HG02571 (cell line): ENCODE results near the gene DCBLD1.
"Not testable (repeated sequence)": the region's sequence is repeated elsewhere in the genome, so short reads cannot be mapped to it uniquely, and the experiment has no call there.

Source experiments
- ATAC-seq: cut with Tn5 transposase; IDR thresholded peaks from one replicate; pipeline ENCODE4 v1.9.1; 2021; ENCODE audit warnings: mild to moderate bottlenecking, moderate library complexity; ENCODE audit not compliant: unreplicated experiment

The DCBLD1 gene

GRCh38 chr6:117482240-117483003 is at the start of gene DCBLD1:
TSS of gene DCBLD1 (plus strand) at chr6:117482674. CDS start at chr6:117482782, 108 bp downstream.
- peak; percentile 81 for ATAC-seq

GRCh38 chr6:117440706-117441525 is 41.6 kb upstream of the DCBLD1 start:
- no peak for ATAC-seq

GRCh38 chr6:117441824-117442264 is 40.6 kb upstream of the DCBLD1 start:
- no peak for ATAC-seq

- ATAC-seq: not testable (repeated sequence)
Measured at GRCh38 chr6:117442313-117442712, 40.2 kb upstream of the DCBLD1 start.

GRCh38 chr6:117444600-117444999 is 37.9 kb upstream of the DCBLD1 start:
- no peak for ATAC-seq

GRCh38 chr6:117446861-117447260 is 35.6 kb upstream of the DCBLD1 start:
- ATAC-seq: no peak

- ATAC-seq: no peak
Measured at GRCh38 chr6:117448011-117448410, 34.5 kb upstream of the DCBLD1 start.

GRCh38 chr6:117448732-117449485 is 33.6 kb upstream of the DCBLD1 start:
- ATAC-seq: no peak

- no peak for ATAC-seq
Measured at GRCh38 chr6:117449549-117450439, 32.7 kb upstream of the DCBLD1 start.

GRCh38 chr6:117451671-117452070 is 30.8 kb upstream of the DCBLD1 start:
- no peak for ATAC-seq

GRCh38 chr6:117456250-117456649 is 26.2 kb upstream of the DCBLD1 start:
- no peak for ATAC-seq

- ATAC-seq: no peak
Measured at GRCh38 chr6:117456998-117457397, 25.5 kb upstream of the DCBLD1 start.

GRCh38 chr6:117459204-117459944 is 23.1 kb upstream of the DCBLD1 start:
- ATAC-seq: no peak

- no peak for ATAC-seq
Measured at GRCh38 chr6:117463762-117464665, 18.5 kb upstream of the DCBLD1 start.

GRCh38 chr6:117464700-117465099 is 17.8 kb upstream of the DCBLD1 start:
- ATAC-seq: no peak

GRCh38 chr6:117465691-117466090 is 16.8 kb upstream of the DCBLD1 start:
- no peak for ATAC-seq

- no peak for ATAC-seq
Measured at GRCh38 chr6:117467876-117468275, 14.6 kb upstream of the DCBLD1 start.

- not testable (repeated sequence) for ATAC-seq
Measured at GRCh38 chr6:117468527-117468926, 13.9 kb upstream of the DCBLD1 start.

- ATAC-seq: no peak
Measured at GRCh38 chr6:117469356-117469755, 13.1 kb upstream of the DCBLD1 start.
